Spleen (tissue), 11 donors: ENCODE measurements around the gene CHN1. TPM values are rescaled to one million over a fixed set of nuclear protein-coding genes. Genes with fewer than 3 reads are reported as not detected.

ENCODE experiments used
- DNase-seq: peaks from one replicate; pipeline ENCODE4 v3.0.0-alpha.2; 2020
- H3K27ac ChIP-seq, 8 donors: fragments of 200-600 bp; sonication (generic) in 7 of 8; 1 replicate in 4 of 8; 2 replicates in 4 of 8; pipeline versions ENCODE4 v1.5.0 to v1.8.0; 2016 to 2021; ENCODE audit warnings: inconsistent platforms in 4 of 8, mild to moderate bottlenecking in 4 of 8, moderate library complexity in 1 of 8
- H3K27me3 ChIP-seq, 7 donors: fragments of 200-600 bp; sonication (generic) in 6 of 7; replicated peaks in 1 of 7; 1 replicate in 4 of 7; 2 replicates in 3 of 7; pipeline versions ENCODE4 v1.5.0 to v1.8.0; 2016 to 2021; ENCODE audit warnings: inconsistent platforms in 3 of 7, mild to moderate bottlenecking in 1 of 7
- H3K36me3 ChIP-seq, 6 donors: fragments of 200-600 bp; sonication (generic) in 5 of 6; 1 replicate in 4 of 6; 2 replicates in 2 of 6; pipeline versions ENCODE4 v1.5.0 to v1.8.0; 2016 to 2021; ENCODE audit warnings: inconsistent platforms in 2 of 6
- H3K4me1 ChIP-seq, 6 donors: fragments of 200-600 bp; sonication (generic) in 5 of 6; 1 replicate in 3 of 6; 2 replicates in 3 of 6; pipeline versions ENCODE4 v1.5.0 to v1.8.0; 2016 to 2021; ENCODE audit warnings: inconsistent platforms in 3 of 6
- H3K4me3 ChIP-seq, 8 donors: fragments of 200-600 bp; sonication (generic) in 7 of 8; 1 replicate in 4 of 8; 2 replicates in 4 of 8; pipeline versions ENCODE4 v1.5.0 to v1.8.0; 2016 to 2021; ENCODE audit warnings: inconsistent platforms in 4 of 8, mild to moderate bottlenecking in 4 of 8, moderate library complexity in 2 of 8
- H3K9me3 ChIP-seq, 8 donors: fragments of 200-600 bp; sonication (generic) in 7 of 8; 1 replicate in 4 of 8; 2 replicates in 4 of 8; pipeline versions ENCODE4 v1.5.0 to v1.8.0; 2016 to 2021; ENCODE audit warnings: inconsistent platforms in 4 of 8
- CTCF ChIP-seq, 11 experiments: fragments of 200-600 bp in 7 of 11; fragments of 450-650 bp in 4 of 11; sonication (generic) in 4 of 11; IDR thresholded peaks in 8 of 11; conservative IDR thresholded peaks in 3 of 11; 1 replicate in 7 of 11; 2 replicates in 4 of 11; pipeline versions ENCODE4 v1.4.0 to v1.8.0; 2016 to 2021; ENCODE audit warnings: antibody characterized with exemption in 11 of 11, inconsistent platforms in 4 of 11, mild to moderate bottlenecking in 1 of 11
- POLR2A ChIP-seq, 3 donors: fragments of 450-650 bp; IDR thresholded peaks; one replicate each; pipeline ENCODE4 v1.5.1; 2017; ENCODE audit warnings: antibody characterized with exemption in 3 of 3, mild to moderate bottlenecking in 1 of 3
- POLR2AphosphoS5 ChIP-seq, 3 donors: sonication (generic); formaldehyde crosslinking; IDR thresholded peaks; one replicate each; pipeline ENCODE4 v1.5.1; 2017; ENCODE audit warnings: antibody characterized with exemption in 3 of 3
- WGBS, 5 donors: extraction: QIAGEN DNeasy Blood & Tissue Kit in 3 of 5; methylation state at CpG; one replicate each; pipeline versions ENCODE4 v1.1.5 to v1.1.7; 2013 to 2018; 5-methylcytosine and 5-hydroxymethylcytosine counted together
- intact Hi-C: fragments of 100-400 bp; cut with DNase I; formaldehyde crosslinking; loops from one replicate; pipeline ENCODE4 v1.15.0; 2023; ENCODE audit warnings: low total_unique reads
- polyA plus RNA-seq, 3 donors: library from polyadenylated mRNA; stranded (reverse); fragments of 200-250 nt; gene quantifications; one replicate each; pipeline ENCODE4 v1.2.1, GENCODE V29; 2013
- total RNA-seq, 7 donors: library from RNA; depleted of rRNA in 3 of 7; stranded (reverse); fragments of >200 nt in 3 of 7; fragmentation: NEBNext Ultra II Directional in 4 of 7; extraction: Animal tissue kit (Norgen Biotek cat#: 25700) in 4 of 7; gene quantifications; one replicate each; pipeline versions ENCODE4 v1.1.0 to v1.2.1, GENCODE V29; 2016 to 2021
- donor health status: healthy with polysubstance abuse.
- donor health status: DM: no; HTN: no; CAD: no; lungs with moderate emphysema.
- donor health status: DM: no; HTN: no; CAD: no.
- donor health status: Bipolar disorder and iron deficiency.
- donor health status: healthy.
- donor health status: DM: no; HTN: no; CAD: no.
- donor health status: DM: yes; HTN: yes; CAD: no.

CHN1 gene
- total and polyA plus RNA-seq, 10 donors: 5.4 to 14.6 (median 9.7) TPM

- WGBS, 5 donors: 91 to 94% (median 91%) methylated on average over 3 of the region's 3 CpGs
- DNase-seq: no peak
- Histone ChIP-seq H3K4me1 (no peaks in the 10 kb centered on the region), H3K9me3 (no peaks in the 10 kb centered on the region), H3K4me3 (no peak overlapping the region), H3K27me3 (no peaks in the 10 kb centered on the region), H3K36me3 (no peaks in the 10 kb centered on the region), H3K27ac (peak overlapping the region in 5 of 8 donors; percentile 53 to 81 (median 62))
- intact Hi-C loops: no loop called here
- no peak for TF ChIP-seq POLR2A (IDR thresholded peaks at IDR 0.05)
- TF ChIP-seq POLR2AphosphoS5 (IDR thresholded peaks at IDR 0.05): no peak
- TF ChIP-seq CTCF (IDR thresholded peaks at IDR 0.05 in 8 of 11, conservative IDR thresholded peaks at IDR 0.05 in 3 of 11): no peak
Measured at GRCh38 chr2:175027755-175028154, 22.6 kb upstream of the CHN1 start.

GRCh38 chr2:175026385-175026784 is 21.2 kb upstream of the CHN1 start:
- H3K27me3 ChIP-seq: no peaks in the 10 kb centered on the region
- no peaks in the 10 kb centered on the region for H3K4me1 ChIP-seq
- no peak overlapping the region for H3K4me3 ChIP-seq
- no peak for TF ChIP-seq CTCF (IDR thresholded peaks at IDR 0.05 in 8 of 11, conservative IDR thresholded peaks at IDR 0.05 in 3 of 11)
- no peak for TF ChIP-seq POLR2A (IDR thresholded peaks at IDR 0.05)
- no peak for TF ChIP-seq POLR2AphosphoS5 (IDR thresholded peaks at IDR 0.05)
- H3K27ac ChIP-seq: no peak overlapping the region
- WGBS, 5 donors: 86 to 93% (median 91%) methylated on average over 2 of the region's 2 CpGs
- no peaks in the 10 kb centered on the region for H3K9me3 ChIP-seq
- intact Hi-C loops: no loop called here
- no peaks in the 10 kb centered on the region for H3K36me3 ChIP-seq
- DNase-seq: no peak

GRCh38 chr2:175025946-175026345 is 20.8 kb upstream of the CHN1 start:
- Histone ChIP-seq H3K27me3 (no peaks in the 10 kb centered on the region), H3K36me3 (no peaks in the 10 kb centered on the region), H3K9me3 (no peaks in the 10 kb centered on the region), H3K27ac (no peak overlapping the region), H3K4me3 (no peak overlapping the region), H3K4me1 (no peaks in the 10 kb centered on the region)
- TF ChIP-seq POLR2A (IDR thresholded peaks at IDR 0.05): no peak
- no peak for TF ChIP-seq POLR2AphosphoS5 (IDR thresholded peaks at IDR 0.05)
- TF ChIP-seq CTCF (IDR thresholded peaks at IDR 0.05 in 8 of 11, conservative IDR thresholded peaks at IDR 0.05 in 3 of 11): no peak
- 92 to 100% (median 95%) methylated on average over 1 of the region's 1 CpG for WGBS, 5 donors
- no peak for DNase-seq
- intact Hi-C loops: no loop called here

GRCh38 chr2:175025233-175025632 is 20.1 kb upstream of the CHN1 start:
- intact Hi-C loops: no loop called here
- no peak overlapping the region for H3K4me3 ChIP-seq
- H3K36me3 ChIP-seq: no peaks in the 10 kb centered on the region
- DNase-seq: no peak
- no peak for TF ChIP-seq CTCF (IDR thresholded peaks at IDR 0.05 in 8 of 11, conservative IDR thresholded peaks at IDR 0.05 in 3 of 11)
- TF ChIP-seq POLR2AphosphoS5 (IDR thresholded peaks at IDR 0.05): no peak
- no peak for TF ChIP-seq POLR2A (IDR thresholded peaks at IDR 0.05)
- no peaks in the 10 kb centered on the region for H3K9me3 ChIP-seq
- no peak overlapping the region for H3K27ac ChIP-seq
- H3K4me1 ChIP-seq: no peaks in the 10 kb centered on the region
- 94 to 99% (median 97%) methylated on average over 3 of the region's 3 CpGs for WGBS, 5 donors
- no peaks in the 10 kb centered on the region for H3K27me3 ChIP-seq
